Keratinocyte (primary cell): ENCODE results near the gene UTP15. TPM values are rescaled to one million over a fixed set of nuclear protein-coding genes. Genes with fewer than 3 reads are reported as not detected.

ENCODE experiments used
- DNase-seq: peaks from one replicate; pipeline ENCODE4 v3.0.0-alpha.2; 2011; ENCODE audit warnings: low read depth, missing footprints, low spot score
- FAIRE-seq: peaks from 2 replicates; lab custom pipeline; 2011; peaks lifted over from hg19 to GRCh38; lab: Jason Lieb, UNC
- H2AFZ ChIP-seq: 2 replicates; pipeline ENCODE4 v1.6.0; 2012; ENCODE audit warnings: low read length, control low read depth, inconsistent platforms; ENCODE audit not compliant: control insufficient read depth
- H3K27ac ChIP-seq: 2 replicates; pipeline ENCODE4 v1.5.1; 2011; ENCODE audit warnings: low read length; ENCODE audit not compliant: control insufficient read depth, insufficient read depth
- H3K27me3 ChIP-seq: 3 replicates; pipeline ENCODE4 v1.6.0; 2011; ENCODE audit warnings: low read length; ENCODE audit not compliant: control insufficient read depth, insufficient read depth; ENCODE audit errors: extremely low read depth
- H3K36me3 ChIP-seq, 2 experiments: 2 replicates in 1 of 2; 3 replicates in 1 of 2; pipeline ENCODE4 v1.5.1; 2011; ENCODE audit warnings: low read length in 2 of 2, mild to moderate bottlenecking in 1 of 2; ENCODE audit not compliant: control insufficient read depth in 2 of 2, insufficient read depth in 2 of 2; ENCODE audit errors: extremely low read depth in 1 of 2
- H3K4me1 ChIP-seq: 3 replicates; pipeline ENCODE4 v1.5.1; 2011; ENCODE audit warnings: low read length; ENCODE audit not compliant: control insufficient read depth, insufficient read depth; ENCODE audit errors: extremely low read depth
- H3K4me2 ChIP-seq: 3 replicates; pipeline ENCODE4 v1.6.0; 2011; ENCODE audit warnings: low read depth, low read length; ENCODE audit not compliant: control insufficient read depth, insufficient read depth; ENCODE audit errors: extremely low read depth
- H3K4me3 ChIP-seq, 3 experiments: fragments of 200-600 bp in 1 of 3; sonication (generic) in 1 of 3; 2 replicates in 2 of 3; 3 replicates in 1 of 3; pipeline ENCODE4 v1.5.1; 2011 to 2016; ENCODE audit warnings: low read length in 3 of 3, mild to moderate bottlenecking in 3 of 3, control low read depth in 2 of 3, inconsistent platforms in 1 of 3, low read depth in 1 of 3, mixed read lengths in 1 of 3, mixed run types in 1 of 3, moderate library complexity in 1 of 3; ENCODE audit not compliant: control insufficient read depth in 2 of 3, insufficient read depth in 2 of 3; ENCODE audit errors: extremely low read depth in 1 of 3
- H3K79me2 ChIP-seq: 2 replicates; pipeline ENCODE4 v1.6.0; 2012; ENCODE audit warnings: low read length; ENCODE audit not compliant: control insufficient read depth, insufficient read depth
- H3K9ac ChIP-seq: 3 replicates; pipeline ENCODE4 v1.6.0; 2011; ENCODE audit warnings: low read length; ENCODE audit not compliant: control insufficient read depth, insufficient read depth; ENCODE audit errors: extremely low read depth
- H3K9me1 ChIP-seq: 3 replicates; pipeline ENCODE4 v1.6.0; 2011; ENCODE audit warnings: low read length; ENCODE audit not compliant: control insufficient read depth, insufficient read depth; ENCODE audit errors: extremely low read depth
- H3K9me3 ChIP-seq: 2 replicates; pipeline ENCODE4 v1.5.1; 2012; ENCODE audit warnings: low read depth, low read length; ENCODE audit not compliant: control insufficient read depth
- H4K20me1 ChIP-seq: 3 replicates; pipeline ENCODE4 v1.6.0; 2011; ENCODE audit warnings: low read length; ENCODE audit not compliant: control insufficient read depth, insufficient read depth; ENCODE audit errors: extremely low read depth
- EZH2 ChIP-seq: IDR thresholded peaks from one replicate; pipeline ENCODE4 v1.6.1; 2012; ENCODE audit warnings: inconsistent platforms, mild to moderate bottlenecking, low read length, moderate library complexity
- dilution Hi-C: fragments of 300-500 bp; cut with MboI; formaldehyde crosslinking; loops from one replicate; pipeline ENCODE4 v1.7.0; 2020; ENCODE audit warnings: low sequenced_read_pairs; ENCODE audit not compliant: extremely low pct_ligation_motif_present
- polyA plus RNA-seq, 5 experiments: library from polyadenylated mRNA; depleted of rRNA in 3 of 5; stranded (reverse) in 3 of 5; stranded (forward) in 1 of 5; unstranded in 1 of 5; fragments of >200 nt; gene quantifications; 1 replicate in 1 of 5; 2 replicates in 3 of 5; 3 replicates in 1 of 5; pipeline versions ENCODE4 v1.2.1 to v1.2.3, GENCODE V29; 2011 to 2012; ENCODE audit warnings: missing spikeins in 2 of 5, low read depth in 1 of 5, low replicate concordance in 1 of 5
- TF ChIP-seq, protein P1 (sequence below), 3 experiments: IDR thresholded peaks in 1 of 3; conservative IDR thresholded peaks in 1 of 3; optimal IDR thresholded peaks in 1 of 3; 2 replicates in 2 of 3; 3 replicates in 1 of 3; pipeline versions ENCODE3 to v1.5.1; 2011; ENCODE audit warnings: low read length in 3 of 3, mild to moderate bottlenecking in 3 of 3, moderate library complexity in 2 of 3, control low read depth in 1 of 3, inconsistent platforms in 1 of 3; ENCODE audit not compliant: insufficient read depth in 2 of 3; ENCODE audit errors: extremely low read depth in 1 of 3

UTP15 gene
- polyA plus RNA-seq, 1 donor (not counting 4 experiments of a cell fraction or from before 2014, with no cell fraction given), result 28.3 TPM

GRCh38 chr5:73605223-73606087 is 39.9 kb downstream of the UTP15 start:
- H3K9me1 ChIP-seq, result no peaks in the 10 kb centered on the region
- peak overlapping the region; percentile 26 for H3K9ac ChIP-seq
- TF ChIP-seq, protein P1, sequence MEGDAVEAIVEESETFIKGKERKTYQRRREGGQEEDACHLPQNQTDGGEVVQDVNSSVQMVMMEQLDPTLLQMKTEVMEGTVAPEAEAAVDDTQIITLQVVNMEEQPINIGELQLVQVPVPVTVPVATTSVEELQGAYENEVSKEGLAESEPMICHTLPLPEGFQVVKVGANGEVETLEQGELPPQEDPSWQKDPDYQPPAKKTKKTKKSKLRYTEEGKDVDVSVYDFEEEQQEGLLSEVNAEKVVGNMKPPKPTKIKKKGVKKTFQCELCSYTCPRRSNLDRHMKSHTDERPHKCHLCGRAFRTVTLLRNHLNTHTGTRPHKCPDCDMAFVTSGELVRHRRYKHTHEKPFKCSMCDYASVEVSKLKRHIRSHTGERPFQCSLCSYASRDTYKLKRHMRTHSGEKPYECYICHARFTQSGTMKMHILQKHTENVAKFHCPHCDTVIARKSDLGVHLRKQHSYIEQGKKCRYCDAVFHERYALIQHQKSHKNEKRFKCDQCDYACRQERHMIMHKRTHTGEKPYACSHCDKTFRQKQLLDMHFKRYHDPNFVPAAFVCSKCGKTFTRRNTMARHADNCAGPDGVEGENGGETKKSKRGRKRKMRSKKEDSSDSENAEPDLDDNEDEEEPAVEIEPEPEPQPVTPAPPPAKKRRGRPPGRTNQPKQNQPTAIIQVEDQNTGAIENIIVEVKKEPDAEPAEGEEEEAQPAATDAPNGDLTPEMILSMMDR (optimal IDR thresholded peaks at IDR 0.05 in 1 of 3, IDR thresholded peaks at IDR 0.05 in 1 of 3, conservative IDR thresholded peaks at IDR 0.05 in 1 of 3; ENCODE audit: extremely low read depth in 1 of 3, insufficient read depth in 2 of 3, low read length in 3 of 3), result no peak
- no peak for TF ChIP-seq EZH2
- no peaks in the 10 kb centered on the region for H4K20me1 ChIP-seq
- DNase-seq, result peak; percentile 40
- H3K36me3 ChIP-seq, result no peaks in the 10 kb centered on the region
- peak overlapping the region; percentile 29 for H3K27ac ChIP-seq
- dilution Hi-C loops, result no loop called here
- FAIRE-seq, result peak; percentile 86
- H2AFZ ChIP-seq, result peak overlapping the region; percentile 85
- H3K4me1 ChIP-seq, result peaks cover 21% of the 10 kb centered on the region
- H3K4me3 ChIP-seq, result peak overlapping the region in 1 of 3 experiments; percentile 19
- H3K4me2 ChIP-seq, result peak overlapping the region; percentile 67
- H3K9me3 ChIP-seq, result no peaks in the 10 kb centered on the region
- H3K27me3 ChIP-seq, result no peaks in the 10 kb centered on the region
- no peaks in the 10 kb centered on the region for H3K79me2 ChIP-seq

DNA sequence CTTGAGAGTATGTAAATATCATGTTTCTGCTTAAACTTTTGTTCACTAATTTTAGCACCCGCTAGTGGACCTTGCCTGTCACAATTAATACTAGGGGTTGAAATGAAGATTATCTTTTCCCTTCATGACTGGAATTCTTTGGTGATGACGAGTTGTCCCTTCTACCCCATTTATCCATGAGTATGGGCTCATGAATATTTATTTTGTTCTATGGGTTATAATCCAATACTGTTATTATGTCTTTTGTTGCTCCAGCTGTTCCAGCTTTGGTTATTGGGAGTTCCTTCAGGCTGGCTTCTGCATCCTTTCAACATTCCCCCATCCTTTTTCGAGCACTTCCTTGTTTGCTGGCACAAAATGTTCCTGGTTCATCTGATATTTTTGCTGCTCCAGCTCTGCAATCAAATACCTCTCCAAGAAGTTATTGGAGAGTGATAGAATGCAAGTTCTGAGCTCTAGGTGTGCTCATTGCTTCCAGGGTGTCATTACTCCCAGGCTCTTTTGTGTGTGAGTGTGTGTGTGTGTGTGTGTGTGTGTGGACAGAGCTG is 40.7 kb downstream of the UTP15 start:
- dilution Hi-C loops, result no loop called here
- Histone ChIP-seq H3K9ac (no peak overlapping the region), H3K4me1 (peaks cover 21% of the 10 kb centered on the region), H3K4me2 (peak overlapping the region; percentile 67), H3K79me2 (no peaks in the 10 kb centered on the region), H2AFZ (no peak overlapping the region), H3K9me3 (no peaks in the 10 kb centered on the region), H3K27me3 (no peaks in the 10 kb centered on the region), H3K36me3 (no peaks in the 10 kb centered on the region), H3K9me1 (no peaks in the 10 kb centered on the region), H4K20me1 (no peaks in the 10 kb centered on the region), H3K4me3 (no peak overlapping the region), H3K27ac (no peak overlapping the region)
- no peak for FAIRE-seq
- TF ChIP-seq EZH2, result no peak
- TF ChIP-seq, protein P1 (optimal IDR thresholded peaks at IDR 0.05 in 1 of 3, IDR thresholded peaks at IDR 0.05 in 1 of 3, conservative IDR thresholded peaks at IDR 0.05 in 1 of 3; ENCODE audit: extremely low read depth in 1 of 3, insufficient read depth in 2 of 3, low read length in 3 of 3), result no peak
- DNase-seq, result no peak
